ENCODE data around the gene BEGAIN.

Gene BEGAIN

DNA sequence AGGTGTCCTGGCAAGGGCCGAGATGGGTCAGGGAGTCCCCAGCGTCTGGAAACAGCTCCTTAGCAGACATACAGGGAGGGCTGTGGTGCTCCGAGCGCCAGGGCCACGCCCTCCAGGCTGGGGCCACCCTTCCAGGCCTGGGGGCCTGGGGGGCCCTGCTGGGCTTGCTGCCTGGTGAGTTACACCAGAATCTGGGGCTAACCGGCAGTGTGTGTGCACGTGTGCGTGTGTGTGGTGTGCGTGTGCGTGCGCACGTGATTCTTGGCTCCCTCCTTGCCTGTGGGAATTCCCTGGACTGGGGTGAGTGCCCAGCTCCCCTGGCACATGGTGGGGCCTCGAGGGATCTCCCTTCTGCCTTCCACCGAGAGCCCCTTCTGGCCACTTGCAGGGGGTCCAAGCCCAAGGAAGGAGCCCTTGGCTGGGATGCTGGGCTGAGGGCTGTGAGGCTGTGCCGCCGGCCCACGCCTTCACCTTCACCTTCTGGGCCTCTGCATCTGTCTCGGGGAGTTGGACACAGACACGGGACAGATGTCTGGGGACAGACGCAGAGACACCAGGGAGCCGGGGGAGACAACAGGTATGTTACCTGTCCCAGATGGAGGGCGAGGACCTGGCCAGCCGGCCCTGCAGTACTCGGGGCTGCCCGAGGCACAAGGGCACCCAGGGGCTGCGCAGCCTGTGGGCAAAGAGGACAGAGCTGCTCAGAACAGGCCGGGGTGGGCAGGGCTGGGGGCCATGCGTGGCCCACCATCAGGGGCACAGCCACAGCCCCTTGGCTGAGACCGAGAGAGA lies 37.2 kb downstream of the BEGAIN start:
- DNase-seq (ENCODE audit: low spot score) = no peak

DNA sequence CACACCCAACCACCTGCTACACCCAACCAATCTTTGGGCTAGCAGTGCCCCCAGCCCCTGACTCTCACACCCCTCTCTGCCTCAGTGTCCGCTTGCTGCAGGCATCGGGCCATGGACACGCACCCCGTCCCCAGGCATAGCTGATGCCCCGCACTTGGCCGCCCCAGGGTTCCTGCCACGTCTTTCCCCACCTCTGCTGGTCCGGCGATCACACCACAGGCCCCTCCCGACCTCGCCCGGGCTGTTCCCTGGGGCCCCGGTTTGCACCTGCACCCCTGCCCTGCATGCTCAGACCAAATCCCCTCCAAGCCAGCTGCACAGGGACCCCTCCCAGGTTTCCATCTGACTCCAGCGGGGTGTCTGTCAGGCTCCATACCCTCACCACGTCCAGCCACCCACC lies 38.3 kb downstream of the BEGAIN start:
- no peak for DNase-seq (ENCODE audit: low spot score)

DNA sequence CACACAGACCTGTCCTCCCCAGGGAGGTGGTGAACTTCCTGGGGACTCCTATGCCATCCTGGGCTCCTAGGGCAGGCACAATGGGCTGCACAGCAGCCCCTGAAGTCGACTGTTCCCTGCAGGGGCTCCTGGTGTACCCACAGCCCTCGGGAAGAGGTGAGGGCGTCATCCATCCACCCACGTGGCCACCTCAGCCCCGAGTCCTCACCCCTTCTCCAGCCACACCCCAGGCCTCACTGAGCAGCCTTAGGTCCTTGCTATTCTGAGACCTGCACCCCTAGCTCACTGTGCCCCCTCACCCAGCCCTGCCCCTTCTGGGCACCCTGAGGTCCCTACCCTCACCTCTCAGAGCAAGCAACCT lies 38.9 kb downstream of the BEGAIN start:
- DNase-seq (ENCODE audit: low spot score) = no peak

DNA sequence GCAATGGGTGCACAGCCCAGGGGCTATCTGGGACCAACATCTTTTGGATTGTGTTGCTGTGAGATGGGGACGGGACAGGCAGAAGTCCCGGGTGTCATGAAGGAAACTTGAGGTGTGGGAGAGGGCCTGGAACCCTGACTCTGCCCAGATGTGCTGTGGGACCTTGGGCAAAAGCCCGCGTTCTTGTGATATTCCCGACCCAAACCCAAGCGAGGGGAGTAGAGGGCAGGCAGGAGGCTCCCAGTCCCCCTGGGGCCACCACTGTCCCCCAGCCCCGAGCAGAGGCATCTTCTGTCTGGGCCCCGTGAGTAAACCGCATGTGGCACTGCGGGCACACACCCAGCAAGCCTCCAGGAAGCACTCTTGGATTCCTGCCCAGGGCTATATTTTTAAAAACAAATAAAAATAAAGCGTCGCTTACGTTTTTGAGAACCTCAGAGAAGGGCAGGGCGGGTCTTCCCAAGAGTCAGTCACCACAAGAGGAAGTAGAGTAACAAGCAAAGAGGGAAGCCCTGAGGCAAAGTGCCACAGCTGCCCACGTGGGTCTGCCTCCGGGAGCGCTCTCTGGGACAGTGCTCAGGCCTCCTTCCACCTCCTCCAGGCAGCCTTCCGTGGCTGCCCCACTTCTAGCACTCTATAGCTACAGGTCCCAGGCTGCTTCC lies 39.5 kb downstream of the BEGAIN start:
- no peak for DNase-seq (ENCODE audit: low spot score)

DNA sequence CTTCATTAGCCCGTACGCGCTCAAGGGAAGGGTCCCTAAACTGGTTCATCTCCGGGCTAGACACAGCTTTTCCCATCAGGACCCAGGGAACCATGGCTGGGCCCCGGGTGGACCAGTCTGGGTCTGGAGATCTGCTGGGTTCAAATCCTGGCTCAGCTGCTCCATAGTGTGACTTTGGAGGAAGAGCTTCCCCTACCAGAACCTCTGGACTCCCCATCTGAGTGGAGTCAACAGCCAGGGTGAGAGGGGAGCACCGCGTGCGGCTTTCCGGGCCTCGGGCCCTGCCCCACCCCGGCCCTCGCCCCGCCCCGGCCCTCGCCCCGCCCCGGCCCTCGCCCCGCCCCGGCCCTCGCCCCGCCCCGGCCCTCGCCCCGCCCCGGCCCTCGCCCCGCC lies 41.2 kb downstream of the BEGAIN start:
- no peak for DNase-seq (ENCODE audit: low spot score)

DNA sequence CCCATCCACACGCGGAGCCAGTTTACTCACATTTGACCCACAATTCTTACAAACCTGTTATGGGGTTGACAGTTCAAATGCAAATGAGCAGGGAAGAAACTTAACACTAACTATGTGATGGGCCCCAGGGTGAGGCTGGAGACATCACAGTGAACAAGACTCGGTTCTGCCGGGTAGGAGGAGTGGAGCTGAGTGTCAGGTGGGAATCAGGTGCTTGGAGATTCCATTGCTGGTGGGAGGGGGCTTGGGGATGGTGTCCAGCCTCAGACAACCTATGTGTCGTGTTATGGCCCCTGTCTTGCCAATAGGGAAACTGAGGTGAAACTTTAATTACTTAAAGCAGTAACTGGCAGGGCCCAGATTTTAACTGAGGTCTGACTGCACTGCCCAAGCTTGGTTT lies 41.9 kb downstream of the BEGAIN start:
- DNase-seq (ENCODE audit: low spot score) = no peak

DNA sequence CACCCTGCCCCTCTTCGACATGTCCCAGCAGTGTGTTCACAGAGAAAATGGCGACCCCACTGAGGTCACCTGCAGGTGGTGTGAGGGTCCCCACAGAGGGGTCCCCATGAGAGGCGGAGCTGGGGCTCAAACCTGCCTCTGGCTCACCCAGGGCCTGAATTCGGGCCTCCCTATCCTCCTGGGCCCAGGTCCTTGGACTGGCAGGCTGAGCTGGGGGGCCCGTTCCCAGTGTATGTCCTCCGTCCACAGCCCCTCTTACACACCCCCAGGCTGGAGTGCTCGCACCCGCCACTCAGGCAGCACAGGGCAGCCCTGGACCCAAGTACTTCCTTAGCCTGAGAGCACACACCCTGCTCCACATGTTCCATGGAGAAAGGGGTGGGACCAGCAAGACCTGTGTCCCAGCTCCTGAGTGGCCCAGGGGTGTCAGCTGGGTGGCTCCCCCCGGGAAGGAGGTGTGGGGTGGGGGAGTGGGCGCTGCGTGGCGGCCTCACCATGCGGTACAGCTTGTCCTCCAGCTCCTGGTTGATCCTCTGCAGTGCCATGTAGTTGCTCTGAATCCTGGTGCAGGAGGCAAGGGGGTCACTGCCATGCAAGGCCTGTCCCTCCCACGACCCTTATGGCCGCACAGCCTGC lies 42.6 kb downstream of the BEGAIN start:
- DNase-seq (ENCODE audit: low spot score) = no peak

DNA sequence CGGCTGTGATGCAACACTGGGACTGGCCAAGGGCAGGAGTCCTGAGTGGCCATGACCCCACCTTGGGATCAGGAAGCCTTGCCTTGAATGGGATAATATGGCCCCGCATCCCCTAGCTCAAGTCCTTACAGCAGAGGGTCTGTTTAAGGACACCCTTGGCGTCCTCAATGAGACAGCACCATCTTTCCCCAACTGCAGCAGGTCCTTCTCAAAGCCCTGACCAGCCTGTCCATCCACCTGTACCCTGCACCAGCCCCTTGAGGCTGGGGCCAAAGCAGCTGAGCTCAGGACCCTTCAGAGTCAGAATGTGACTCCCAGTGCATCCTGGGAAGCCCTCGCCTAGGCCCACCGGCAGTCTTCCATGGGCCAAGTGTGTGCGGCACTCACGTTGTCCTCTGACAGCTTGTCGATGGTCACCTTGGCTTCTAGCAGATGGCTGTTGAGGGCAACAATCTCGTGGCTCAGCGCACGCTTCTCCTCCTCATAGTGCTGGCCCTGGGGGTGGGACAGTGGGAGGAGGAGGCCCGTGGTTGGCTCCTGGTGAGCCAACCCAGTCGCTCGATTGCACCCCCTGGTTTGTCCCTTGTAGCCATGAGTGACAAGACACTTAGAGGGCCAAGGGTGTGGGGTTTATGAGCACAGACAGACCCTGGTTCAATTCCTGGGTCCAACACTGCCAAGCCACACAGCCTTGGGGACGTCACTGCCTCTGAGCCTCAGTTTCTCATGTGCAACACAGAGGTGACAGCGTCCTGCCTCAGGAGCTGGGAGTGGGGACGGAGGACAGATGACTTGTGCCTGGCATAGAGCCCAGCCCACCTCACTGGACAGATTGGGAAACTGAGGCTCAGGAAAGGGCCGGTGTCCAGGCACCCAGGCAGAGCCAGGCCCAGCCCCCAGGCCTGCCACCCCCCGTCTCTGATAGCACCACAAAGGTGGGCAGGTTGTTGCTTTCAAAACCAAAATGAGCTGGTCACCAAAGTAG lies 43.5 kb downstream of the BEGAIN start:
- no peak for DNase-seq (ENCODE audit: low spot score)

DNA sequence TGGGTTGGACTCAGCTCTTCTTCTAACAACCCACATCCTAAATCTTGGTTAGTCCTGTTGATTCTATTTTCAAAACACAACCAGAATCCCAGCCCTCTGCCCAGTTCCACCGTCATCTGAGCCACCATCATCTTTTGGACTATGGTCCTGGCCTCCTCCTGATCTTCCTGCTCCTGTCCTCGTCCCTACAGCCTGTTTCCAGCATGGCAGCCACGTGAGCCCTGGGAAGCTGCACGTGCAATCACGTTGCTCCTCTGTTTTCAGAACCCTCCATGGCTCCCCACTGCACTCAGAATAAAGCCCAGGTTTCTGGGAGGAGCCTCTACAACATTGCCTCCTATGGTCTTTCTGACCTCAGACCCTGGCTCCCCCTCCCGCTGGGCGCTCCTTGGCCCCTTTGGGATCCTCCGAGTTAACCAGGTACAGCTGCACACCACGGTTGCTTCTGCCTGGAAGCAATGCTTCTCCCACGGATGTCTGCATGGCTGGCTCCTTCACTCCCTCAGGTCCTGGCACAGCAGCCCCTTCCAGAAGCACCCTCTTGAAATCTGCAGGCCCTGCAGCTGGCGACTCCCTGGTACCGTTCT lies 44.5 kb downstream of the BEGAIN start:
- DNase-seq (ENCODE audit: low spot score) = no peak

DNA sequence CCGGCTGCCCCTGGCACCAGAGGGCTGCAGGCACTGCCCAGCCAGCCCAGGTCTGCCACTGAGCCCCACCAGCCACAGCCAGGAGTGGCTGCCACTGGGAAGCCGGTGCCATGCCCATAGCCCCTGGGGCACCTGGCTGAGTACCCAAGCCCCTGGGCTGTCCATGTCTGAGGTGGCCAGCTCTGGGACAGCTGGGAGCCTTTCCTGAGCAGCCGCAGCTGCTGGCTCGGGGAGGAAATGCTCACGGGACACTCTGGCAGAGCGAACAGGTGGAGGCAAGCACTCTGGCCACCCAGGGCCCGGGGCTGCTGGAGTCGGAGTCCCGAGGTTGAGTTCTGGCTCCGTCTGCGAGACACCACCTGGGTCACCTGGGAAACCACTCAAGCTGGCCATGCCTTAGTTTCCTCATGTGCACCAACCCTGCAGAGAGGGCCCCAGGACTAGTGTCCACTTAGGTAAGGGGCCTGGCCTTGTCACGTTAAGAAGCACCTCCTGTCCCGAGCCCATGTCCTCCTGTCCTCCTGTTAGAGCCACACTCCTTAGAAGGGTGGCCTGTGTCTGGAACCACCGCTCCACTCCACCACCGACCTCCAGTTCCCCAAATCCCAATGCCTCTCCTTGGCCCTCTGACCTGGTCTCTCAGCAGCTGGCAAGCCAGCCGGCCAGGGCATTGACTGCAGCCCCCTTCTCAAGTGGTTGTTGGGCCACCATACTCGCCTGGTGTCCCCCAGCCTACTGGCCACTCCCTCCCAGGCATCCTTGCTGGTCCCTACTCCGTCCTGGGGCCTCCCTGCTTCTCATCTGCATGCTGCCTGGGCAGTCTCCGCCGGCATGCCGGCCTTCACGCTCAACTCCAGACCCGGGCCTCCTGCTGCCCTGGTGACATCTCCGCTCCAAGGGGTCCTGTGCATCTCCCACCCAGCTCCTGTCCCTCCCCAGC lies 45.3 kb downstream of the BEGAIN start:
- DNase-seq (ENCODE audit: low spot score) = no peak

DNA sequence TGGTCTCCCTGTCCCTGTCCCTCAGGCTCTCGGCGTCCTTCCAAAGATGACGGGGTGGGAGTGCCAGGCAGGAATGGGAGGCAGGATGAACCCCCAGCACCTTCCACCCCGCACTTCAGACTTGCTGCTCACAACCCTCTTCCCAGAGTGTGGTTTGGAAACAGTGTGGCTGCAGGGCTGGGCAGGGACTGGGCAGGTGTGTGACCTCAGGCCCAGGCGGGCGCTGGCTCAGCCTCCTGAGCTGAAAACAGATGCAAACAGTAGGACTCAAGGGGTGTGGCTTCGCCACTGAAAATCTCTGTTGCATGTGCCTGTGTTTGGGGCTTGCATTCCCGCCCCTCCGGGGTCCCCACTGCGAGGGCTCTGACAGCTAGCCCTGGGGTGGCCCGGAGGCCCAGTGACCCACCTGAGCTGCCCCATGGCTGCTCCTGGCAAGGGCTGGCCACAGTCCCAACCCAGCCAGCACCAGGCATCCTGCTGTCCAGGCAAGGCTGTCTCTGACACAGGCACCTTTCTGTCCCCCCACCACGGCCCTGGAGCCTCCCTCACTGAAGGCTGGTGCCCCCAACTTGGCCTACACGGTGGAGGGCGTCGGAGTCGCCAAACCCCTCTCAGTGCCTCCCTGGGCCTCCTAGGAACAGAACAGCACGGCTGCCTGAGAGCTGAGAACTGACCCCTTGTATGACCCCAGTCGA lies 46.1 kb downstream of the BEGAIN start:
- no peak for DNase-seq (ENCODE audit: low spot score)

DNA sequence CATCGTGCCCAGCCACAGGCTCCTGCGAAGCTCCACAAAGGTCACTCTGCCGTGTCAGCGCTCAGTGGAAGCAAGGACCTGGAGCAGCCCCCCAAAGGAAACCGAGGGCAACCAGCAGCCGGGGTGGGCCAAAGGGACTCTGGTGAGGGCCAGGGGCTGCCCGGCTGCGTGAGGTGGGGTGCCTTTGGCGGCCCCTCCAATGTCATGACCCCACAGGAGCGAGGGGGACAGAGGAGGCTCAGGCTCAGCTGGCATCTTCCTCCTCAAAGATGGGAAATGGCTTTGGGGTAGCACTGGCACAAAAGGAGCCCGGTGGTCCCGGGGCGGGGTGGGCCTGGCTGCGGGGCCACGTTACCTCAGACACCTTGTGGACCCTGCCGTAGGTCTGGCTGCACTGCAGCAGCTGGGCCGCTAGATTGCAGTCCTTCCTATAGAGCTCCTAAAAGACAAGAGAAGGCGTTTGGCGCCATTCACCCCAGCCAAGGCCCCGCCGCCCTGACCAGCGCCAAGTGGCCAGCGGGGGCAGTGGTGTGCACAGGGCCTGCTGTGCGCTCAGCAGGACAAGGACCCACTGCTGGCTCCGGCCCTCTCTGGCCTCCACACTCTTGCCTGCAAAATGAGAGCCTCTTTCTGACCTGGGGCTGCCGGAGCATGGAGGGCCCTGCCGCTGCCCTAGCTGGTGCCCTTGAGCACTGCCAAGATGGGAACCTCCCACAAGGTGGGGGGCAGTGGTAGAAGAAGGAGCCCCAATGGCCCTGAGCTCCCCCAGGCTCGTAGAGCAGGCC lies 46.9 kb downstream of the BEGAIN start:
- DNase-seq (ENCODE audit: low spot score) = no peak

DNA sequence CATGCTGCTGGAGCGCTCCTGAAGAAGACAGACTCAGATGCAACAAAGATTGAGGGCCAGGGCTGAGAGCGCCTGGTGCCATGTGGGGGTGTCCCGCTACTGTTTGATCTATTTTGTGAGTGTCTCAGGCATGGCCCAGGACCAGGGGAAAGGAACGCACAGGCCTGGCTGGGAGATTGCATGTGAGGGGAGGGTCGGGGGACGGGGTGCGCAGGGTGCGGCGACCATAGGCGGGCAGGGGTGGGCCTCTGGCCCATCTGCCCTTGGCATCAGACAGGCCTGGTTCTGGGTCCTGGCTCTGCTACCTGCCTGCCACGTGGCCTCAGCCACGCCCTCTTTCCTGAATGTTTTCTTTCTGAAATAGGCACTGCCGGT lies 47.5 kb downstream of the BEGAIN start:
- DNase-seq (ENCODE audit: low spot score) = no peak

DNA sequence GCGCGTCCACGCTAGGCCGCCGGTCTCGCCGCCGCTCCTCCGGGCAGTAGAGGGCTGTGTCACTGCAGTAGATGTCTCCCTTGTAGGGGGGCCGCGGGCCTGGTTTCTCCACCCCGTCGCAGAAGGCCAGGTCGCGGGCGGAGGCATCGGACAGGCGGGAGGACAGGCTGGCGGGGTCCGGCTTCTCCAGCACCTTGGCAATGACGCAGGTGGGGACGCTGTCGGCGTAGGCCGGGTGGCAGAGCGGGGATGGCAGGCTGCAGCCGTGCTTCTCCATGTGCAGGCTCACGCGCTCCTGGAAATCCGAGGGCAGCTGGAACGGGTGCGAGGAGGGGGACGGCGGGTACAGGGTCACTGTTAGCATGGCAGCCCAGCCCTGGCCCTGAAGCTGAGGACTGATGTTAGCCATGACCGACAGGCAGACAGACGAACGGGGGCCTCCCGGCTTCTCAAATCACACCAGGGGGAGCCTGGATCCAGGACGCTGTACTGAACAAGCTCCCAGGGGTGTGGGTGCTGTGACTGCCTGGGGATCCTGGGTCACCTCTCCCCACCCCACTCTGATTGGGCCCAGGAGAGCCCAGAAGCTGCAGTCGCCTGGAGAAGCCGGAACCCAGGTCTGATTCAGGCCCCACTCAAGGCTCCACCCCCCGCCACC lies 48.1 kb downstream of the BEGAIN start:
- no peak for DNase-seq (ENCODE audit: low spot score)

DNA sequence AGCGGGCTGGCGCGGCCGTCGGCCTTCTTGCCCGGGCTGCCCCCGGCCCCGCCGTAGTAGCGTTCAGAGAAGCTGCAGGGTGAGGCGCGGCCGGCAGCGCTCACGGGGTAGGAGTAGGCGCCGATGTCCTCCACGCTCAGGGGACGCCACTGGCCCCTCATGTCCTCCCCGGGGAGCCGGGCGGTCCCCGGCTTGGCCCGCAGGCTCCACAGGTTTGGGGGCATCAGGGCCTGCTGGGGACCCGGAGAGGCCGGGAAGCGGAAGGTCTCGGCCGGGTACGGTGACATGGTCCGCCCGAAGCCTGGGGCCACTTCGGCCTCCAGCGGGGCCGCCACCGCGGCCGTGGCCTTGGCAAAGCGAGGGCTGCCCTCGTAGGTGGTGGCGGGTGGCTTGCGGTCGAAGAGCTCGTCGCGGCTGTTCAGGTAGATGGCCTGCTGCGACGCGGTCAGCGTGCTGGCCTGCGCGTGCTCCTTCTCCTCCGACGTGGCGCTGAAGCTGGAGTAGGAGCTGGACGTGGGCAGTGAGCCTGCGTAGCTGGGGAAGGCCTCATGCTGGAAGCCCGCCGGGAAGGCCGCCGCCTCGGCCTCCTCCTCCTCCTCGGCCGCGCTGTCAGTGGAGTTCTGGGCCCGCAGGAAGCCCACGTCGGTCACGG lies 48.7 kb downstream of the BEGAIN start:
- DNase-seq (ENCODE audit: low spot score) = no peak

DNA sequence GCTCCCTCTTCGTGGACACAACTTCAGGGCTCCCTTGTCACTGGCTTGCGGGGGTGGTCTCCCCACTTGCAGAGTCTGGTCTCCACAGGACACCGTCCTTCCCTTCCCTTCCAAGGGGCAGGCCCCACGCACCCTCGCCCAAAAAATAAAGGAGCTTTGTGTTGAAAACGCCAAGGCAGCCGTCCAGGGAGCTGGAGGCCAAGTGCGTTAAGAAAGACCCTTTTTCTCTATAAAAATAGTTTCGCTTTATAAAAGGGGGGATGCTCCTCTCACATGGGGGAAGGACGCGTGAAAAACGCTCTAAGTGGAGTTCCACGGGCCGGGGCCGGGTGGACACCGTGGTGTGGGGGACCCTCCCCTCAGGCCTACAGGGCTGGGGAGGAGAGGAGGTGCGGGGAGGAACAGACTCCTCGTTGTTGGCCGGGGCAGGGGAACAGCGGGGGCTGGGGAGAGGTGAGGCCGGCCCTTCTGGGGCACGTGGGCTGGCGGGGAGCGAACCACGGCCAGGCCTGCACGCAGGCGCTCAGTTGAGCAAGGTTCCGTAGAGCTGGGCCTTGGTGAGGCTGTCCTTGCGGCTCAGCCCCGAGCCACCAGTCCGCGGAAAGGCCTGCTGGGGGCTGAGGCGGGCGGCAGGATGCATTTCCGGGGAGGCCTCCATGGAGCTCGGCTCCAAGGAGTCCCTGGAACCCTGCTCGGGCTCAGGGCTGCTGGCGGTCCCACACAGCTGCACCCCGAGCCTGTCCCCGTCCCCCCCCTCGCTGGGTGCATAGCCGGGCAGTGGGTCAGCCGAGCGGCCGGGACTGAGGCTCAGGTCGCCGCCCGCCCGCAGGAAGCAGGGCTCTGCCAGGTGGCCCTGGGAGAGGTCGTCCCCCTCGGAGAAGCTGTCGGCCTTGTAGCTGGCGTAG lies 49.5 kb downstream of the BEGAIN start:
- no peak for DNase-seq (ENCODE audit: low spot score)
